Endothelial cell of umbilical vein (primary cell): ENCODE results near the gene DMXL2.

Source experiments
- EZH2 ChIP-seq: IDR thresholded peaks from 2 replicates; pipeline ENCODE4 v1.6.1; 2012; ENCODE audit warnings: borderline replicate concordance, low read depth, mild to moderate bottlenecking, moderate library complexity, low read length, inconsistent platforms; ENCODE audit not compliant: severe bottlenecking
- JUN ChIP-seq: IDR thresholded peaks from 2 replicates; pipeline ENCODE4 v1.6.1; 2011; ENCODE audit warnings: borderline replicate concordance, low read depth; ENCODE audit not compliant: insufficient read length, insufficient read depth
- POLR2A ChIP-seq: IDR thresholded peaks from 2 replicates; pipeline ENCODE4 v1.6.1; 2012; ENCODE audit warnings: low read depth, mild to moderate bottlenecking, control low read depth, low read length
- TF ChIP-seq, protein P1 (sequence below), 2 donors: IDR thresholded peaks; 1 replicate in 1 of 2; 2 replicates in 1 of 2; pipeline ENCODE4 v1.5.1; 2011; ENCODE audit warnings: low read length in 2 of 2, mild to moderate bottlenecking in 2 of 2, moderate library complexity in 2 of 2, control low read depth in 1 of 2, inconsistent platforms in 1 of 2, low read depth in 1 of 2; ENCODE audit not compliant: insufficient read depth in 1 of 2; ENCODE audit errors: extremely low read depth in 1 of 2
- TF ChIP-seq, protein P2 (sequence below): IDR thresholded peaks from 2 replicates; pipeline ENCODE4 v1.6.1; 2011; ENCODE audit not compliant: insufficient read depth, insufficient read length

GRCh38 chr15:51516291-51516690, 106.3 kb downstream of the DMXL2 start:
- TF ChIP-seq EZH2: no peak
- no peak for TF ChIP-seq POLR2A
- TF ChIP-seq, protein P1, sequence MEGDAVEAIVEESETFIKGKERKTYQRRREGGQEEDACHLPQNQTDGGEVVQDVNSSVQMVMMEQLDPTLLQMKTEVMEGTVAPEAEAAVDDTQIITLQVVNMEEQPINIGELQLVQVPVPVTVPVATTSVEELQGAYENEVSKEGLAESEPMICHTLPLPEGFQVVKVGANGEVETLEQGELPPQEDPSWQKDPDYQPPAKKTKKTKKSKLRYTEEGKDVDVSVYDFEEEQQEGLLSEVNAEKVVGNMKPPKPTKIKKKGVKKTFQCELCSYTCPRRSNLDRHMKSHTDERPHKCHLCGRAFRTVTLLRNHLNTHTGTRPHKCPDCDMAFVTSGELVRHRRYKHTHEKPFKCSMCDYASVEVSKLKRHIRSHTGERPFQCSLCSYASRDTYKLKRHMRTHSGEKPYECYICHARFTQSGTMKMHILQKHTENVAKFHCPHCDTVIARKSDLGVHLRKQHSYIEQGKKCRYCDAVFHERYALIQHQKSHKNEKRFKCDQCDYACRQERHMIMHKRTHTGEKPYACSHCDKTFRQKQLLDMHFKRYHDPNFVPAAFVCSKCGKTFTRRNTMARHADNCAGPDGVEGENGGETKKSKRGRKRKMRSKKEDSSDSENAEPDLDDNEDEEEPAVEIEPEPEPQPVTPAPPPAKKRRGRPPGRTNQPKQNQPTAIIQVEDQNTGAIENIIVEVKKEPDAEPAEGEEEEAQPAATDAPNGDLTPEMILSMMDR (IDR thresholded peaks at IDR 0.05; ENCODE audit: extremely low read depth in 1 of 2, insufficient read depth in 1 of 2, low read depth in 1 of 2, low read length in 2 of 2): no peak
- TF ChIP-seq, protein P2, sequence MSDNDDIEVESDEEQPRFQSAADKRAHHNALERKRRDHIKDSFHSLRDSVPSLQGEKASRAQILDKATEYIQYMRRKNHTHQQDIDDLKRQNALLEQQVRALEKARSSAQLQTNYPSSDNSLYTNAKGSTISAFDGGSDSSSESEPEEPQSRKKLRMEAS: no peak
- no peak for TF ChIP-seq JUN
